T-helper 1 cell treated with Interleukin-12 subunit alpha and Interleukin-12 subunit beta and Interleukin-4 antibody, amounts not matched to agents 30 ng/mL and 1 ng/mL, for 36 hours (primary cell): Measurements from ENCODE around the gene MGA. TPM values are rescaled to one million over a fixed set of nuclear protein-coding genes. Genes with fewer than 3 reads are reported as not detected.

Source experiments
- intact Hi-C: fragments of 100-400 bp; cut with micrococcal nuclease; formaldehyde crosslinking; loops from one replicate; pipeline ENCODE4 v1.15.1; 2024
- total RNA-seq: library from RNA; stranded (reverse); gene quantifications from 2 replicates; pipeline ENCODE4 v1.2.3, GENCODE V29; 2022

The MGA gene
- total RNA-seq, 1 donor from 2014 or later, result 39.3 TPM

DNA sequence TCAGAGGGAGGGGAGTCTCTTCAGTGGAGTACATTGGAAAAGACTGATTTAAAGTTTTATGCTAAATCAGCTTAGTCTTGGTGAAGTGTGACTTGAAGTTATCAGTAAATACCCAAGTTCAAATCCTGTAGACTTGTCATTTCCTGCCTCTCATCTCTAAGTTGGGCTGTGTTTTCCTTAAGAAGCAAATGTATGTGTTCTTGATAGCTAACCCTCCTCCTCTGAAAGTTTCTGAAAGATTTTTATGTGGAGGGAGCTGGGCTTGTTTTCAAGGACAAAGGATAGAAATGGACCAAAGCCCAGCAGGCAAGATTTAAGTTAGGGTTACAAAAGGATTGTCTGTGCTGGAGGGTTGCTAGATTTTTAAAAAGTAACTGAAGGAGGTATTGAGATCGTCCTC lies 118.3 kb downstream of the MGA start:
- intact Hi-C loops, result no loop called here

GRCh38 chr15:41779662-41780157 lies 119.5 kb downstream of the MGA start:
- intact Hi-C loops, result no loop called here

- intact Hi-C loops, result no loop called here
Measured at GRCh38 chr15:41780266-41780665, 120.1 kb downstream of the MGA start.

DNA sequence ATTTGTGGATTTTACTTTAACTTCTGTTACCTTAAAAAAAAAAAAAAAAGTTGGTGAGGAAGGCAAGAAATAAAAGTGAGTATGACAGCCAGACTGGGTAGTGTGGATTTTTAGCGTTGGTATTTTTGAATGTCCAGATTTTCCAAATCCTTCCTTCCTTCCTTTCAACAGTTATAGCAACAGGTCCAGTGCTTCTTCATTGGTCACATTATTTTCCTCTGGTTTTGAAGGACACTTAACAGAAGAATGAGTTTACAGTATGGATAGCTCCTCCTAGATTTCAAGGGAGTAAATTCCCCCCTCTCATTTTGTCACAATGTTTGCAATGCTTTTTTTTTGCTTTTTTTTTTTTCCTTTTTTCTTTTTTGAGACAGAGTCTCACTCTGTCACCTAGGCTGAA lies 120.5 kb downstream of the MGA start:
- intact Hi-C loops, result no loop called here

DNA sequence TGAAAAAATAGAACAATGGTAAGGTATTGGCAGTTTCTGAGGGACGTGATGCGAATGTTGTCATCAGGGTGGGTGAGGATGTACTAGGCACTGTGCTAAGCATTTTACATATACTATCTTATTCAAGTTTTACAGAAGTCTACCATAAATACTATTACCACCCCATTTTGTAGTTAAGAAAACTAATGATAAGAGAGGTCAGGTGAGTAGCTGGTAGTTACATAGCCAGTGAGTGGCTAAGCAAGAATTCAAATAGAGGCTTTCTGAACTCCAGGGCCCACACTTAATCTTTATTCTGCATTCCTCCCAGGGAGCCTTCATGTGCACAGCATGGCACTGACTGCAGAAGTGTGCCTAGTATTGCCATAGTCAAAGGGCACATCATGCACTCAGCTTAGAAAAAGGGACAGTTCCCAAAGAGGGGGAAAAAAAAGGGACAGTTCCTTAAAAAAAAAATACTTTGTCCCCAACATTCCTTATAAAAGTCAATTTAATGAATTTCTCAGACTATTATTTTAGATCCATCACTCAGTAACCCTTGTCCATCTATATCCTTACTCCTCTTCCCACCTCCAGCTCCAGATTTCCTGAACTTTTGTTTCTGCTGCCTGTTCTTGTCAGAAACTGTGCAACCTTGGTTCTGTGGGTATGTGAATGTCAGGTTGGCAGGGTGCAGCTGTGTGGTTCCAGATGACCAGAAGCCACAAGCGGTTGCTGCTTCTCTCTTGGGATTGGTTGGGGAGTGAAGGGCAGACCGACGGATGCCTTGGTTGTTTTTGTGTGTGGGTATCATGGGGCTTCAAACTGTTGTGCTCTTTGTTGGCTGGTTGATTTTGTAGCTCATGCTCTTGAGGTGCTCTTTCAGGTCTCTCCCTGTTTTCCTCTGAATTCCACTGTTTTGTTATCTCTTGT lies 122.4 kb downstream of the MGA start:
- intact Hi-C loops, result no loop called here

DNA sequence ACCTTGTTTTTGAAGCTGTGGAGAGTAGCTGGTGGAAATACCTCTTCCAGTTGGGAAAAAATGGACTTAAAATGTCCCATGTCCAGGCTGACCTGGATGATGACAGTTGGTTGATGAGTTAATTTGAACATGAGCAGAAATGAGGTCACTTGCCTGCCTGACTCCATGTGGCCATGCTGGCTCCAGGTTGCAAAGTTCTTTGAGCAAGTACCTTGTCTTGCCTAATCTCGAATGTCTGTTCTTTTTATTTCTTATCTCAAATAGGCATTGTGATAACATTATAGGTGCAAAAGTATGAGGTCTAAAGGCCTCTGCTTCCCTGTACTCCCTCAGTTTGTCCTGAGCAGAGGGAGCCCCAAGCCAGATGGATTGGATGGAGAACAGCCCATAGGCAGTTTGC lies 123.1 kb downstream of the MGA start:
- intact Hi-C loops, result no loop called here

GRCh38 chr15:41788262-41788661 lies 128.1 kb downstream of the MGA start:
- intact Hi-C loops, result no loop called here

- intact Hi-C loops, result no loop called here
Measured at GRCh38 chr15:41789236-41789635, 129.0 kb downstream of the MGA start.

DNA sequence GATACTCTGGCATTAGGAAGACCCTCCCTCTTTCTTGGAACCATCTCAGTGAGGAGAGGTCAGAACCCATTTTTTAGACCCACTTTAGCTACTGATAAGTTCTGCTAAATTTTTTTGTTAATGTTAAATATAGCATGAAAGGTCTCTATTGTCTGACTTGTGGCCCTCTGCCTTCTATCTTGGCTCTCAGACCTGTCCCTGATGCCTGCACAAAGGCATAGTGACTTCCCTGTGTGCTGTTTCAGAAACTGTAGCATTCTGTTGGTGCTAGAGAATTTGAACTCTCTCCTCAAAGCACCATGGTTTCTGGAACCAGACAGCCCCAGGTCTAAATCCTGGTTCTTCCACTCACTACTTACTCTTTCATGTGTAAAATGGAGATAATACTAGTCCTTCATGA lies 129.5 kb downstream of the MGA start:
- intact Hi-C loops, result loop anchor here (2.0 kb wide), 1 partner anchor 15 kb away; the partner anchor contains the start of gene MAPKBP1

GRCh38 chr15:41790169-41790568 lies 130.0 kb downstream of the MGA start:
- intact Hi-C loops, result loop anchor here (2.0 kb wide), 1 partner anchor 15 kb away; the partner anchor contains the start of gene MAPKBP1

- intact Hi-C loops, result loop anchor here (2.0 kb wide), 1 partner anchor 16 kb away; the partner anchor contains the start of gene MAPKBP1
Measured at GRCh38 chr15:41790756-41791546, 130.7 kb downstream of the MGA start.

DNA sequence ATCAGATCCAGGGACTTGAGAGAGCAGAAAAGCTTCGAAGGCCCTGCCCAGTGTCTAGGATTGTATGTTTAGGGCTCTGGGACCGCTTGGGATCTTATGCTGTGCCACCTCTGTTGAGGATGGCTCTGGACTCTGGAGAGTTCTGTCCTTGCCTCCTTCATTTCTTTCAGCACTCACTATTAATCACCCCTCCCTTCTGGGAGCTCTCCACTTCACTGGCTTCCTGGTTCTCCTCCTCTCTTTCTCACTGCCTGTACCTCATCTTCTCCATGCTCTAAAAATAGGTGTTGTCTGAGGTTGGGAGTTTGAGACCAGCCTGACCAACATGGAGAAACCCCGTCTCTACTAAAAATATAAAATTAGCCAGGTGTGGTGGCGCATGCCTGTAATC lies 131.3 kb downstream of the MGA start:
- intact Hi-C loops, result loop anchor here (2.0 kb wide), 1 partner anchor 17 kb away; the partner anchor contains the start of gene MAPKBP1

- intact Hi-C loops, result loop anchor here (2.0 kb wide), 1 partner anchor 17 kb away; the partner anchor contains the start of gene MAPKBP1
Measured at GRCh38 chr15:41792000-41792637, 131.9 kb downstream of the MGA start.

DNA sequence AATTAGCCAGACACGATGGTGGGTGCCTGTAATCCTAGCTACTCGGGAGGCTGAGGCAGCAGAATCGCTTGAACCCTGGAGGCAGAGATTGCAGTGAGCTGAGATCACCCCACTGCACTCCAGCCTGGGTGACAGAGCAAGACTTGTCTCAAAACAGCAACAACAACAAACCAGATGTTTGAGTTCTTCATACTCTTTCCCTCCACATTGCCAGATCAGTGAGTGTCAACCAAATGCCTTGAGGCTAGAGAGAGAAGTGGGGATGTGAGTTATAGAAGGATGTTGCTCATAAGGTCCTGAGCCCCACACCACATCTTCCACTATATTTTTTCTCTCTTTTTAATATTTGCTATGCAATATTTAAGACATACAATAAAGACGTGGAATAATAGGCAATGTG lies 133.9 kb downstream of the MGA start:
- intact Hi-C loops, result no loop called here

DNA sequence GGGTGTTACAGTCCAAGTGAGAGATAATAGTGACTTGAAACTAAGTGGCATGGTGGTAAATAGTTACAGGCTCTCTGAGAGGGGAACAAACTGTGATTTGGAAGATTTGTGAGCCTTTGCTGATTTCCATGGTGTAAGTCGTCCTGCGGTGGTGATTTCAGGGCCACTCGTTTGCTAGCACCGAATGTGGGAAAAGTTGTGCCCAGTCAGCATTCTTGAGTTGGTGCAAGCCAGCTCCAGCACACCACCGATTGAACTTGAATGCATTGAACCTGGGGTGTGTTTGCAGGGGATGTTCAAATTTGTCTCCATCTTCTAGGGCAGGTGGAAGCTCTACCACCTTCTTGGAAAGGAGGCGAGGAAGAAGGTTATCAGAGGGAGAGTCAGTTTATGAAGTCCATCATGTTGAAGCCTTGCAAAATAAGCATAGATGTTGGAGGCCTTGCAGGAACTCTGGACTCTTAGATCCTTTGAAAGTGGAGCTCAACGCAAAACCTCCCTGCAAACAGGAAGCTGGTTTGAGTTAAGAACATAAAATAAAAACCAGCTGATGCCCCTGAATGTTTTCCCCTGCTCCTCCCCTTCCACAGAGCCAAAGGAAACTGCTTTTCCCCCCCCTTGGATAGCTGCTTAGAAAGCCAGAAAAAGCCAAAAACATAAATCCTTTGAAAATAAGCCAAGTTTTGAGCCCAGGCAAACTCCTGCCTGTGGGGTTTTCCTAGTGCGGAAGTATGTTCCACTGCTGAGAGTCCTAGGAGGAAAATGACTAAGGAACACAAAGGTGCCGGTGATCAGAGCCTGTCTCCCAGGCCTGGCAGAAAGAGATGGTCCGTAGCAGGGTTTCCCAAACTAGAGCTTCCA lies 136.0 kb downstream of the MGA start:
- intact Hi-C loops, result no loop called here

DNA sequence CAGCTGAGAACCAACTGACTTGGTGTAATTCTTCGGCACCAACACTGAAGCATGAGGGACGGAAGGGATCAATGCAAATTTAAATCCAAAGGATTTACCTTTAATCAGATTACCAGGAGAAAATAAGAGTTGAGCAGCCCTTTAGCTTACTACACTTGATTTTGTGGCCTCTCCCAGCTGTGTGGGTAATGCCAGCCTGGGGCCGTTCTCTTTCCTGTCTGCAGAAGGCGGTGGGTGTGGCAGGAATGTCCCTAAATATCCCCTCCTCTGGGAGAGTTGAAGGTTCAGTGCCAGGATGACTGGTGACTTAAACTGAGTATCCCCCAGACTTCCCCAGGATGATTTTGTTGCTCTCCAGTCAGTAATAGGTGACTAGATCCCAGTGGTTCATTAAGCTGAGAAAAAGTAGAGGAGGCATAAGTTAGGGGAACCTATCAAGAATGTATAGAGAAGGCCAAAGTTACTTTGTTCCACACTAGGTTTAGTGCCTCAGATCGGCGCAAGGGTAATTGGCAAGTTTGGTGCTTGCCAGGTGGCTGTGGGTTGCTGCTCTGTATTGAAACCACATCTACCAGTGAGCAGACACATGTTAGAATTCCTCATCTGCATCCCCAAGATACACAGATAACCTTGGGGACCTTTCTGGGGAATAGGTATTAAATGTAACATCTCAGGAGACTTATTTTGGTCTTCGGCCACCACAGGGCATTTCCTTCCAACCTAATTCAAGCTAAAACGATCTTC lies 137.2 kb downstream of the MGA start:
- intact Hi-C loops, result no loop called here

GRCh38 chr15:41798607-41799487 lies 138.6 kb downstream of the MGA start:
- intact Hi-C loops, result no loop called here

DNA sequence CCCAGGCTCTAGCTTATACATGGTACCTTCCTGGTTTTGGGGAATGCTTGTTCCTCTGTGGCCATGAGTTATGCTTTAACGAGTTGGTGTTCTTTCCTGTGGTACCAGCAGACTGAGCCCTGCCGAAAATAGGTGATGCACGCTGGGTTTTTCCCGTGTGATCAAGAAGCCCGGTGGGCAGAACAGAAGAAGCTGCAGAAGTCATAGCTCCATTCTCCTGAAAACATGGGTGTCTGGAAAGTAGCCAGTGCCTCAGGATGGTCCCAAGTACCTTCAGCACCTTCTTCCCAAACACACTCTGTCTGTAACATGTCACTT lies 139.2 kb downstream of the MGA start:
- intact Hi-C loops, result no loop called here

DNA sequence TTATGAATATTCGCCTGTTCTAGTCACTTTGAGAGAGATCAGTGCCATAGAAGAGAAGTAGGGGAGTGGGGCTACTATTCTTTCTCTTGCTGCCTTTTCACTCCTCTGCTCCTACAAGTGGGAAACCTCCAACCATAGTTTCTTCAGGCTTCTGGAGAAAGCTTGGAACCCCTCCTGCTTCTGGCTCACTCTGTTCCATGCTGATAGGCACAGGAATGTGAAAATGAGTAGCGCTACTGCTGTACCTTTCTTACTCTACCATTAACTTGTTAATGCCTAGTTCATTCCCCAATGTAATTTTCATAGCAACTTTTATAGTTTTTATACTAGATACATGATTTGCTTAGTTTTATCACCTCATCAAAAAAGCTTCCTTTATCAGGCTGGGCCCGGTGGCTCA lies 141.0 kb downstream of the MGA start:
- intact Hi-C loops, result no loop called here
